Loucy (cell line): ENCODE measurements around the gene EFNA5.

Experiments used
- H2AFZ ChIP-seq: fragments of 200-600 bp; sonication (generic); 2 replicates; pipeline ENCODE4 v1.6.0; 2016; ENCODE audit warnings: antibody characterized with exemption, mild to moderate bottlenecking, low read length, moderate library complexity
- H3F3A ChIP-seq: fragments of 200-600 bp; 2 replicates; pipeline ENCODE4 v1.6.0; 2016; ENCODE audit warnings: antibody characterized with exemption, low read depth, mild to moderate bottlenecking
- H3K27me3 ChIP-seq: fragments of 200-600 bp; sonication (generic); 2 replicates; pipeline ENCODE4 v1.6.1; 2014; ENCODE audit warnings: low read length, mild to moderate bottlenecking; ENCODE audit not compliant: insufficient read depth, poor library complexity, severe bottlenecking
- H3K36me3 ChIP-seq: fragments of 200-600 bp; sonication (generic); 2 replicates; pipeline ENCODE4 v1.6.1; 2016; ENCODE audit warnings: low read length; ENCODE audit not compliant: insufficient read depth
- H3K4me1 ChIP-seq: fragments of 200-600 bp; sonication (generic); 2 replicates; pipeline ENCODE4 v1.5.1; 2014; ENCODE audit warnings: low read length, mild to moderate bottlenecking; ENCODE audit not compliant: insufficient read depth, poor library complexity, severe bottlenecking
- H3K4me2 ChIP-seq: fragments of 200-600 bp; sonication (generic); 2 replicates; pipeline ENCODE4 v1.6.0; 2014; ENCODE audit warnings: antibody characterized with exemption, low read length, low read depth, mild to moderate bottlenecking; ENCODE audit not compliant: poor library complexity, severe bottlenecking
- H3K4me3 ChIP-seq: fragments of 200-600 bp; sonication (generic); 2 replicates; pipeline ENCODE4 v1.5.1; 2014; ENCODE audit warnings: low read length, mild to moderate bottlenecking, mixed read lengths; ENCODE audit not compliant: poor library complexity, severe bottlenecking
- H3K79me2 ChIP-seq: fragments of 200-600 bp; sonication (generic); 2 replicates; pipeline ENCODE4 v1.6.1; 2014; ENCODE audit warnings: low read length; ENCODE audit not compliant: insufficient read depth
- H3K9ac ChIP-seq: fragments of 200-600 bp; sonication (generic); 2 replicates; pipeline ENCODE4 v1.6.0; 2014; ENCODE audit warnings: mild to moderate bottlenecking, low read depth, low read length, moderate library complexity; ENCODE audit not compliant: poor library complexity, severe bottlenecking
- H3K9me2 ChIP-seq: fragments of 200-600 bp; sonication (generic); replicated peaks from 2 replicates; pipeline ENCODE4 v1.6.1; 2016; ENCODE audit warnings: low read depth, low read length, mixed read lengths
- H3K9me3 ChIP-seq: fragments of 200-600 bp; sonication (generic); 2 replicates; pipeline ENCODE4 v1.6.1; 2014; ENCODE audit warnings: mild to moderate bottlenecking, antibody characterized with exemption, low read length, low read depth; ENCODE audit not compliant: insufficient read depth
- H4K20me1 ChIP-seq: fragments of 200-600 bp; sonication (generic); 2 replicates; pipeline ENCODE4 v1.6.0; 2014; ENCODE audit warnings: antibody characterized with exemption, low read length, mild to moderate bottlenecking; ENCODE audit not compliant: insufficient read depth, poor library complexity, severe bottlenecking
- CTCF ChIP-seq: fragments of 200-600 bp; sonication (generic); conservative IDR thresholded peaks from 2 replicates; pipeline ENCODE4 v1.5.1; 2014; ENCODE audit warnings: mild to moderate bottlenecking, antibody characterized with exemption, low read length
- EZH2phosphoT487 ChIP-seq: fragments of 200-600 bp; IDR thresholded peaks from 2 replicates; pipeline ENCODE4 v1.6.1; 2018; ENCODE audit warnings: antibody characterized with exemption, mild to moderate bottlenecking, moderate library complexity, borderline replicate concordance

The EFNA5 gene

DNA sequence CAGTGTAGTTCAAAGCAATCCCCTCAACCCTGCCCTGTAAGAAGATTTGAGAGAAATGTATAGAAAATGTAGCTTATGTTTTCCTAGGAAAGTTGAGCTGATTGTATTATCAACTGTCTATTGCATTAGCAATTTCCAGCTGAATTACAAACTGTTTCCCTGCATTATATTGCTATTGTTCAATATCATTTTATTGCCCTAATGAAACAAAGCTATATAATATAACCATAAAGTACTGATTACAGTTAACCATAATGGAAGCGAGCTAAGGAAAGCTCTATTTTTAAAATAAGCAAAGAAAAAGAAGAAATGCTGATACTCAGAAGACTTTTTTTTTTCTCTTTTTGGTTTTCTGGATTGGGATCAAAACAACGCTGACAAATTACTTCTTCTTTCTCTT lies 228.3 kb downstream of the EFNA5 start:
- Histone ChIP-seq H3K4me1 (peaks cover 4% of the 10 kb centered on the region), H4K20me1 (no peaks in the 10 kb centered on the region)

GRCh38 chr5:107439832-107440231 lies 230.9 kb downstream of the EFNA5 start:
- peaks cover 4% of the 10 kb centered on the region for H3K4me1 ChIP-seq
- no peaks in the 10 kb centered on the region for H3K79me2 ChIP-seq
- no peak overlapping the region for H3K9ac ChIP-seq
- no peak overlapping the region for H3K4me2 ChIP-seq
- no peak overlapping the region for H2AFZ ChIP-seq
- H3K27me3 ChIP-seq = peaks cover 89% of the 10 kb centered on the region
- H3K9me3 ChIP-seq = no peaks in the 10 kb centered on the region
- TF ChIP-seq EZH2phosphoT487 (peak; percentile 95), CTCF (no peak)
- no peaks in the 10 kb centered on the region for H4K20me1 ChIP-seq
- H3K9me2 ChIP-seq = no peaks in the 10 kb centered on the region
- H3K4me3 ChIP-seq = no peak overlapping the region
- H3F3A ChIP-seq = no peaks in the 10 kb centered on the region
- no peaks in the 10 kb centered on the region for H3K36me3 ChIP-seq

More for the DNA sequence above, 228.3 kb downstream of the EFNA5 start:
- TF ChIP-seq EZH2phosphoT487 (no peak), CTCF (no peak)
- peaks cover 88% of the 10 kb centered on the region for H3K27me3 ChIP-seq
- H3K9me2 ChIP-seq = no peaks in the 10 kb centered on the region
- H3K9ac ChIP-seq = no peak overlapping the region
- no peak overlapping the region for H3K4me3 ChIP-seq
- H3K4me2 ChIP-seq = no peak overlapping the region
- no peaks in the 10 kb centered on the region for H3K36me3 ChIP-seq
- H2AFZ ChIP-seq = no peak overlapping the region
- H3K9me3 ChIP-seq = no peaks in the 10 kb centered on the region
- no peaks in the 10 kb centered on the region for H3F3A ChIP-seq
- no peaks in the 10 kb centered on the region for H3K79me2 ChIP-seq

DNA sequence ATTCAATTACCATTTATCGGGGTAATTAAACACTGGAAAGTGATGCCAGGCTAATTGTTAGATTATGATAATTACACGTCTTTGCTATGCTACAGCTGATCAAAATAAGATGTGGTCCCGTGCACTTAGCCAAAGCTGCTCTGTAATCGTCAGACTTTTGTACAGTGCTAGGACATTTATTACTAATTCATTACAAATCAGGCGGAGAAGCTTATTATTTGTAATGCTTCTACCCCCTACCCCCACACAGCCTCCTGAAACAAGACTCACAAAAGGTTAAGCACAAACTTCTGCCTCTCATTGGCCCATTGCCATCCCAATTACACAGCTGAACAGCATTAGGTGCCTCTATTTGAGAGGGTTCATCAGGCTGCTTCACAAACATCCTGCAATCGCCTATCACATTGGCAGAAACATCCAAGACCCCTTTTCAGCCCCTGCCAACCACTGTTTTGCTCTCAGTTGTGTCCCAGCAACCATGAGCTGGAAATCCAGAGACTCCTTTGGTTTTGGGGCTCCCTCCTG lies 232.7 kb downstream of the EFNA5 start:
- Histone ChIP-seq H3K79me2 (no peaks in the 10 kb centered on the region), H3K4me1 (peaks cover 4% of the 10 kb centered on the region), H3F3A (no peaks in the 10 kb centered on the region), H3K9me3 (no peaks in the 10 kb centered on the region), H3K36me3 (no peaks in the 10 kb centered on the region), H4K20me1 (no peaks in the 10 kb centered on the region), H2AFZ (no peak overlapping the region), H3K4me2 (no peak overlapping the region), H3K27me3 (peaks cover 89% of the 10 kb centered on the region), H3K9ac (no peak overlapping the region), H3K4me3 (no peak overlapping the region), H3K9me2 (no peaks in the 10 kb centered on the region)
- TF ChIP-seq EZH2phosphoT487 (no peak), CTCF (no peak)
